ENCODE results near the gene CRISPLD2. TPM values are rescaled to one million over a fixed set of nuclear protein-coding genes. Genes with fewer than 3 reads are reported as not detected.

The CRISPLD2 gene, protein sequence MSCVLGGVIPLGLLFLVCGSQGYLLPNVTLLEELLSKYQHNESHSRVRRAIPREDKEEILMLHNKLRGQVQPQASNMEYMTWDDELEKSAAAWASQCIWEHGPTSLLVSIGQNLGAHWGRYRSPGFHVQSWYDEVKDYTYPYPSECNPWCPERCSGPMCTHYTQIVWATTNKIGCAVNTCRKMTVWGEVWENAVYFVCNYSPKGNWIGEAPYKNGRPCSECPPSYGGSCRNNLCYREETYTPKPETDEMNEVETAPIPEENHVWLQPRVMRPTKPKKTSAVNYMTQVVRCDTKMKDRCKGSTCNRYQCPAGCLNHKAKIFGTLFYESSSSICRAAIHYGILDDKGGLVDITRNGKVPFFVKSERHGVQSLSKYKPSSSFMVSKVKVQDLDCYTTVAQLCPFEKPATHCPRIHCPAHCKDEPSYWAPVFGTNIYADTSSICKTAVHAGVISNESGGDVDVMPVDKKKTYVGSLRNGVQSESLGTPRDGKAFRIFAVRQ
- total RNA-seq = 100 to 1,000 TPM in 1 of 4 donors, 10 to 100 TPM in 3; 54.9 to 109 (median 63.4) TPM

DNA sequence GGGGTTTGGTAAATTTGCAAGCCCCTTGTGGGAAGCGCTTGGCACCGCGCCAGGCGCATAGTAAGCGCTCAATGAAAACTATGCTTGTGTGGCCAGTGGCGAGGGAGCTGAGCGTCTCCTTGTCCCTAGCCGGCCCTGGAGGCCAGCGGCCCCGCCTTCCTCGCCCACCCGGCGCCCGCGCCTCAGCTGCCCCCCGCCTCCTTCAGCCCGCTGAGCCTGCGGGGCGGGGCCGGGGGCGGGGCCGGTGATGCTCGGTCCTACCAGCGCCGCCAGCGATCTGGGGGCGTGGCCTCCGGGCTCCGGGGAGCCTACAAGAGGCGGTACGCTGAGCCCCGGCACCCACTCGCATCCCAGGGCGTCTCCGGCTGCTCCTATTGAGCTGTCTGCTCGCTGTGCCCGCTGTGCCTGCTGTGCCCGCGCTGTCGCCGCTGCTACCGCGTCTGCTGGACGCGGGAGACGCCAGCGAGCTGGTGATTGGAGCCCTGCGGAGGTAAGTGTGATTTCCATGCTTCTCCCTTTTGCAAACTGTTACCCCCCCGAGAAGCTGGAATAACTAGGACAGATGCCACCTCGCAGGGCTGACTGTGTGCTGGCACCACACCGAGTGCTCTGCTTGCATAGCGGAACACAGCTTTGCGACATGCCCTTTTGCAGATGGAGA is at the start of gene CRISPLD2:
CRISPLD2 (plus strand) TSS at position 342 of the 661 bp plus-strand sequence. CDS start 18,511 bp downstream, outside the sequence.
- Histone ChIP-seq H3K27ac (peak within 1 kb of the TSS; percentile 78), H3K4me3 (peak within 1 kb of the TSS; percentile 57), H3K27me3 (no peaks in the 10 kb centered on the region), H3K4me1 (peaks cover 40% of the 10 kb centered on the region), H3K36me3 (no peaks in the 10 kb centered on the region), H3K9me3 (no peaks in the 10 kb centered on the region)
- 0% methylated on average over 5 of the region's 53 CpGs for WGBS
- TF ChIP-seq POLR2AphosphoS5 (IDR thresholded peaks at IDR 0.05) = peak; percentile 69 to 86 (median 84)
- no peak for TF ChIP-seq CTCF (IDR thresholded peaks at IDR 0.05)
- TF ChIP-seq EP300 (IDR thresholded peaks at IDR 0.05) = no peak
- TF ChIP-seq POLR2A (IDR thresholded peaks at IDR 0.05) = peak; percentile 94 to 97
- DNase-seq (ENCODE audit: low spot score in 2 of 2) = peak; percentile 94 to 97

- H3K4me1 ChIP-seq = no peaks in the 10 kb centered on the region
- no peaks in the 10 kb centered on the region for H3K9me3 ChIP-seq
- DNase-seq (ENCODE audit: low spot score in 2 of 2) = no peak
- no peak overlapping the region for H3K4me3 ChIP-seq
- 88% methylated on average over 10 of the region's 10 CpGs for WGBS
- H3K36me3 ChIP-seq = peaks cover 92% of the 10 kb centered on the region
- TF ChIP-seq CTCF (IDR thresholded peaks at IDR 0.05) = no peak
- TF ChIP-seq POLR2A (IDR thresholded peaks at IDR 0.05) = no peak
- no peak for TF ChIP-seq EP300 (IDR thresholded peaks at IDR 0.05)
- TF ChIP-seq POLR2AphosphoS5 (IDR thresholded peaks at IDR 0.05) = no peak
- no peak overlapping the region for H3K27ac ChIP-seq
- H3K27me3 ChIP-seq = no peaks in the 10 kb centered on the region
Measured at GRCh38 chr16:84773312-84773711, 46.5 kb upstream of the CRISPLD2 start.

- Histone ChIP-seq H3K4me1 (no peaks in the 10 kb centered on the region), H3K27me3 (no peaks in the 10 kb centered on the region), H3K27ac (no peak overlapping the region), H3K9me3 (no peaks in the 10 kb centered on the region), H3K36me3 (peaks cover 90% of the 10 kb centered on the region), H3K4me3 (no peak overlapping the region)
- no peak for DNase-seq (ENCODE audit: low spot score in 2 of 2)
- TF ChIP-seq POLR2AphosphoS5 (IDR thresholded peaks at IDR 0.05) = no peak
- TF ChIP-seq POLR2A (IDR thresholded peaks at IDR 0.05) = no peak
- TF ChIP-seq EP300 (IDR thresholded peaks at IDR 0.05) = no peak
- TF ChIP-seq CTCF (IDR thresholded peaks at IDR 0.05) = no peak
- 75% methylated on average over 4 of the region's 4 CpGs for WGBS
Measured at GRCh38 chr16:84774810-84775209, 45.0 kb upstream of the CRISPLD2 start.

- no peaks in the 10 kb centered on the region for H3K27me3 ChIP-seq
- H3K4me1 ChIP-seq = no peaks in the 10 kb centered on the region
- TF ChIP-seq EP300 (IDR thresholded peaks at IDR 0.05) = no peak
- TF ChIP-seq CTCF (IDR thresholded peaks at IDR 0.05) = no peak
- no peak for TF ChIP-seq POLR2AphosphoS5 (IDR thresholded peaks at IDR 0.05)
- TF ChIP-seq POLR2A (IDR thresholded peaks at IDR 0.05) = no peak
- no peak overlapping the region for H3K4me3 ChIP-seq
- WGBS = 89% methylated on average over 10 of the region's 14 CpGs
- peaks cover 90% of the 10 kb centered on the region for H3K36me3 ChIP-seq
- H3K9me3 ChIP-seq = no peaks in the 10 kb centered on the region
- DNase-seq (ENCODE audit: low spot score in 2 of 2) = no peak
- no peak overlapping the region for H3K27ac ChIP-seq
Measured at GRCh38 chr16:84775262-84775810, 44.4 kb upstream of the CRISPLD2 start.

- DNase-seq (ENCODE audit: low spot score in 2 of 2) = no peak
- H3K27me3 ChIP-seq = no peaks in the 10 kb centered on the region
- H3K4me3 ChIP-seq = no peak overlapping the region
- H3K4me1 ChIP-seq = no peaks in the 10 kb centered on the region
- no peak overlapping the region for H3K27ac ChIP-seq
- 96% methylated on average over 5 of the region's 5 CpGs for WGBS
- peaks cover 75% of the 10 kb centered on the region for H3K36me3 ChIP-seq
- H3K9me3 ChIP-seq = no peaks in the 10 kb centered on the region
- TF ChIP-seq CTCF (IDR thresholded peaks at IDR 0.05) = no peak
- TF ChIP-seq POLR2A (IDR thresholded peaks at IDR 0.05) = no peak
- no peak for TF ChIP-seq POLR2AphosphoS5 (IDR thresholded peaks at IDR 0.05)
- TF ChIP-seq EP300 (IDR thresholded peaks at IDR 0.05) = no peak
Measured at GRCh38 chr16:84777435-84777834, 42.4 kb upstream of the CRISPLD2 start.

All from suprapubic skin (tissue), 4 donors.